Activated CD8-positive, alpha-beta T cell treated with anti-CD3 and anti-CD28 coated beads for 36 hours (primary cell): ENCODE data around the gene PRKAA2. TPM values are rescaled to one million over a fixed set of nuclear protein-coding genes. Genes with fewer than 3 reads are reported as not detected.

Experiments
- ATAC-seq: fragments of 200-7000 bp; cut with Tn5 transposase; one replicate; pipeline ENCODE4 v1.10.0; 2021; ENCODE audit warnings: mild to moderate bottlenecking, moderate library complexity
- CTCF ChIA-PET: fragments of 350-600 bp; sonication (Branson Sonifier 250); formaldehyde crosslinking; loops from one replicate; lab custom pipeline; 2021; ENCODE audit warnings: antibody characterized with exemption; lab: Charles Lee
- POLR2A ChIA-PET: fragments of 350-600 bp; sonication (Branson Sonifier 250); formaldehyde crosslinking; loops from one replicate; lab custom pipeline; 2021; ENCODE audit warnings: antibody characterized with exemption; lab: Charles Lee
- DNase-seq: peaks from one replicate; pipeline ENCODE4 v3.0.0-alpha.2; 2020
- H3K27ac Mint-ChIP-seq: one replicate; pipeline ENCODE4 v1.8.0; 2021; ENCODE audit warnings: mild to moderate bottlenecking, mixed read lengths
- H3K27me3 Mint-ChIP-seq: one replicate; pipeline ENCODE4 v1.8.0; 2021; ENCODE audit warnings: mixed read lengths
- H3K36me3 Mint-ChIP-seq: one replicate; pipeline ENCODE4 v1.8.0; 2021; ENCODE audit warnings: low read depth, mixed read lengths
- H3K4me1 Mint-ChIP-seq: one replicate; pipeline ENCODE4 v1.8.0; 2021; ENCODE audit warnings: low read depth, mixed read lengths
- H3K4me3 Mint-ChIP-seq: one replicate; pipeline ENCODE4 v1.8.0; 2021; ENCODE audit warnings: mild to moderate bottlenecking, moderate library complexity, mixed read lengths
- H3K9me3 Mint-ChIP-seq: one replicate; pipeline ENCODE4 v1.8.0; 2021; ENCODE audit warnings: mixed read lengths
- CTCF ChIP-seq: fragments of 200-600 bp; IDR thresholded peaks from one replicate; pipeline ENCODE4 v1.8.0; 2022; ENCODE audit warnings: antibody characterized with exemption, mild to moderate bottlenecking
- intact Hi-C: fragments of 100-400 bp; cut with micrococcal nuclease; formaldehyde crosslinking; loops from one replicate; pipeline ENCODE4 v1.10.0; 2022
- total RNA-seq, 2 experiments: library from RNA; stranded (reverse); gene quantifications; one replicate each; pipeline ENCODE4 v1.2.3, GENCODE V29; 2021

The PRKAA2 gene
- total RNA-seq, 2 experiments from 2014 or later, result not detected

GRCh38 chr1:56666112-56666608, 21.0 kb downstream of the PRKAA2 start:
- CTCF ChIA-PET, result no interaction called here
- no peak overlapping the region for H3K4me3 Mint-ChIP-seq

GRCh38 chr1:56670350-56670749, 25.2 kb downstream of the PRKAA2 start:
- no peak overlapping the region for H3K27ac Mint-ChIP-seq
- DNase-seq, result no peak
- no peaks in the 10 kb centered on the region for H3K36me3 Mint-ChIP-seq
- ChIA-PET CTCF (no interaction called here), POLR2A (no interaction called here)
- H3K4me3 Mint-ChIP-seq, result no peak overlapping the region
- H3K9me3 Mint-ChIP-seq, result no peaks in the 10 kb centered on the region
- intact Hi-C loops, result no loop called here
- peaks cover 5% of the 10 kb centered on the region for H3K27me3 Mint-ChIP-seq
- H3K4me1 Mint-ChIP-seq, result no peaks in the 10 kb centered on the region
- ATAC-seq, result no peak
- no peak for TF ChIP-seq CTCF

More at GRCh38 chr1:56666112-56666608, 21.0 kb downstream of the PRKAA2 start:
- DNase-seq (no peak), ATAC-seq (no peak)
- Mint-ChIP-seq H3K4me1 (no peaks in the 10 kb centered on the region), H3K36me3 (no peaks in the 10 kb centered on the region), H3K27me3 (peaks cover 3% of the 10 kb centered on the region), H3K27ac (no peak overlapping the region), H3K9me3 (no peaks in the 10 kb centered on the region)
- POLR2A ChIA-PET, result no interaction called here
- intact Hi-C loops, result no loop called here
- no peak for TF ChIP-seq CTCF

GRCh38 chr1:56671085-56671484, 26.0 kb downstream of the PRKAA2 start:
- POLR2A ChIA-PET, result no interaction called here
- no peak overlapping the region for H3K4me3 Mint-ChIP-seq
- no peak overlapping the region for H3K27ac Mint-ChIP-seq
- H3K36me3 Mint-ChIP-seq, result no peaks in the 10 kb centered on the region
- no peak for TF ChIP-seq CTCF
- ATAC-seq (no peak), DNase-seq (no peak)
- intact Hi-C loops, result no loop called here
- CTCF ChIA-PET, result interaction anchor here (1.0 kb wide), 1 partner anchor 12 kb away, joined by 3 read pairs; no protein-coding TSS in a partner anchor
- no peaks in the 10 kb centered on the region for H3K4me1 Mint-ChIP-seq
- H3K27me3 Mint-ChIP-seq, result peaks cover 5% of the 10 kb centered on the region
- no peaks in the 10 kb centered on the region for H3K9me3 Mint-ChIP-seq

- Mint-ChIP-seq H3K27ac (no peak overlapping the region), H3K9me3 (no peaks in the 10 kb centered on the region), H3K4me3 (no peak overlapping the region), H3K27me3 (peaks cover 5% of the 10 kb centered on the region), H3K4me1 (no peaks in the 10 kb centered on the region), H3K36me3 (no peaks in the 10 kb centered on the region)
- CTCF ChIA-PET, result interaction anchor here (1.0 kb wide), 1 partner anchor 11 kb away, joined by 3 read pairs; no protein-coding TSS in a partner anchor
- TF ChIP-seq CTCF, result no peak
- ATAC-seq (no peak), DNase-seq (no peak)
- intact Hi-C loops, result no loop called here
- POLR2A ChIA-PET, result no interaction called here
Measured at GRCh38 chr1:56671542-56671941, 26.4 kb downstream of the PRKAA2 start.

GRCh38 chr1:56672579-56672978, 27.5 kb downstream of the PRKAA2 start:
- H3K36me3 Mint-ChIP-seq, result no peaks in the 10 kb centered on the region
- CTCF ChIA-PET, result no interaction called here

More at GRCh38 chr1:56672579-56672978, 27.5 kb downstream of the PRKAA2 start:
- TF ChIP-seq CTCF, result no peak
- Mint-ChIP-seq H3K9me3 (no peaks in the 10 kb centered on the region), H3K4me3 (no peak overlapping the region), H3K27ac (no peak overlapping the region), H3K4me1 (no peaks in the 10 kb centered on the region), H3K27me3 (peaks cover 5% of the 10 kb centered on the region)
- POLR2A ChIA-PET, result no interaction called here
- ATAC-seq (no peak), DNase-seq (no peak)
- intact Hi-C loops, result no loop called here
